Large intestine (tissue), 3 donors: ENCODE results near the gene WSCD2. TPM values are rescaled to one million over a fixed set of nuclear protein-coding genes. Genes with fewer than 3 reads are reported as not detected.

Experiments
- DNase-seq, 2 donors: peaks; one replicate each; pipeline versions ENCODE4 v3.0.0 to v3.0.0-alpha.2; 2013
- H3K27ac ChIP-seq: one replicate; pipeline ENCODE4 v1.5.1; 2013; ENCODE audit warnings: low read length
- H3K27me3 ChIP-seq: 2 replicates; pipeline ENCODE4 v1.6.1; 2013; ENCODE audit warnings: low read length; ENCODE audit not compliant: control insufficient read depth, insufficient read depth
- H3K36me3 ChIP-seq: 2 replicates; pipeline ENCODE4 v1.6.1; 2013; ENCODE audit warnings: low read length; ENCODE audit not compliant: control insufficient read depth, insufficient read depth
- H3K4me1 ChIP-seq: one replicate; pipeline ENCODE4 v1.6.1; 2013; ENCODE audit warnings: low read length; ENCODE audit not compliant: control insufficient read depth, insufficient read depth
- H3K4me3 ChIP-seq: one replicate; pipeline ENCODE4 v1.5.1; 2013; ENCODE audit warnings: low read length
- H3K9me3 ChIP-seq: one replicate; pipeline ENCODE4 v1.6.1; 2013; ENCODE audit warnings: mild to moderate bottlenecking, low read depth, low read length, moderate library complexity; ENCODE audit not compliant: control insufficient read depth
- WGBS: methylation state at CpG from one replicate; pipeline ENCODE4 v1.1.5; 2013; ENCODE audit warnings: low lambda C conversion rate; ENCODE audit not compliant: insufficient coverage; 5-methylcytosine and 5-hydroxymethylcytosine counted together
- polyA plus RNA-seq: library from polyadenylated mRNA; unstranded; fragments of 120-200 nt; gene quantifications from one replicate; pipeline ENCODE4 v1.2.1, GENCODE V29; 2013

Gene WSCD2
- polyA plus RNA-seq, 1 donor: 1.5 TPM

DNA sequence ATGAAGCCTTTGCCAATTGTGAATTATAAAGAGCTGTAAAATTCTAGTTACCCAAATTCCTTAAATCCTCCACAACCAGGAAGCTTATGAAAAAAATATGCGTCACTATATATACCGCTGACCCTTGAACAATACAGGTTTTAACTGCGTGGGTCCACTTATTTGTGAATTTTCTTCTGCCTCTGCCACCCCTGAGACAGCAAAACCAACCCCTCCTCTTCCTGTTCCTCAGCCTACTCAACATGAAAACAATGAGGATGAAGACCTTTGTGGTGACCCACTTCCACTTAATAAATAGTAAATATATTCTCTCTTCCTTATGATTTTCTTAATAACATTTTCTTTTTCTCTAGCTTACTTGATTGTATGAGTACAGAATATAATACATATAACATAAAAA is 167.9 kb downstream of the WSCD2 start:
- Histone ChIP-seq H3K4me3 (no peak overlapping the region), H3K27ac (no peak overlapping the region), H3K4me1 (no peaks in the 10 kb centered on the region), H3K9me3 (no peaks in the 10 kb centered on the region), H3K36me3 (no peaks in the 10 kb centered on the region), H3K27me3 (no peaks in the 10 kb centered on the region)
- 86% methylated on average over 2 of the region's 3 CpGs for WGBS
- no peak for DNase-seq

- Histone ChIP-seq H3K9me3 (no peaks in the 10 kb centered on the region), H3K27me3 (no peaks in the 10 kb centered on the region), H3K4me1 (no peaks in the 10 kb centered on the region), H3K27ac (no peak overlapping the region), H3K36me3 (no peaks in the 10 kb centered on the region), H3K4me3 (no peak overlapping the region)
- no peak for DNase-seq
- WGBS: no CpG with 5 or more reads among the region's 2 CpGs
Observed at GRCh38 chr12:108297424-108297823, 168.3 kb downstream of the WSCD2 start.

DNA sequence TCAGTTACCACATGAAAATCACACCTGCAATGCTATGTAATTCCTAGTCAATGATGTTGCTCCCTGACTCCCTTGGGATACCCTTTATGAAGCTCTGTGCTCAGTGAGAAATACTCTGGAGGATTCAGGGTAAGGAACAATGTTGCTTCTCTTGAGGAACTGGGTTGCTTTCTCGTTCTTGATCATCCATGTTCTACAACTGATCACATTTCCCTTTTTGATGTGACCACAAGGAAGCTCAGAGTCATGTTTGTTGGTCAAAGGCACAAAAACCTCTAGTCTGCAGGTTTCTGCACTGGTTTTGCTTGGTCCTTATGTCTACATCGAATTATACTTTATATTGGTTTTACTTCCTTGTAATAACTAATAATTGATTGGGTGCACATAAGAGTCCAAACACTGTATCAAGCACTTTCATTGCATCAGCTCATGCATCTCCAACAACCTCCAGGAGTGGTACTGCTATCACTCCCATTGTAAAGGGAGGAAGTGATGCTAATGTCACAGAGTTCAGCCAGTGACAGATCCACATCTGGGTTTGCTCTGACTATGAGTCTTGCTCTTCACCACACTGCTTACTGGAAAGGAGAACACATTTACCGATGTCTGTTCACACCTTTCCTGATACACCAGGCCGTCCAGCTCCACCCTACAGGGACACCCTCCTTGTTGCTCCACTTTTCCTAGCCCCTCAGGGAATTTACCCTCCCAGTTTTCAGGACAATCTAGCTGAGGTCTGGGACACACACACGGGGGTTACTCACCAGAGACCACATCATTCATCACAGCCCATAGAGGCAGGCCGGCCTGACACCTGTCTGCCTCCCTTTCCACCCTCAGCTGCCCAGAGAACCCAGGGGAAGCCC is 169.0 kb downstream of the WSCD2 start:
- WGBS: no CpG with 5 or more reads among the region's 6 CpGs
- H3K27me3 ChIP-seq: peaks cover 2% of the 10 kb centered on the region
- no peaks in the 10 kb centered on the region for H3K9me3 ChIP-seq
- H3K4me3 ChIP-seq: no peak overlapping the region
- H3K36me3 ChIP-seq: no peaks in the 10 kb centered on the region
- no peak overlapping the region for H3K27ac ChIP-seq
- DNase-seq: no peak
- no peaks in the 10 kb centered on the region for H3K4me1 ChIP-seq

DNA sequence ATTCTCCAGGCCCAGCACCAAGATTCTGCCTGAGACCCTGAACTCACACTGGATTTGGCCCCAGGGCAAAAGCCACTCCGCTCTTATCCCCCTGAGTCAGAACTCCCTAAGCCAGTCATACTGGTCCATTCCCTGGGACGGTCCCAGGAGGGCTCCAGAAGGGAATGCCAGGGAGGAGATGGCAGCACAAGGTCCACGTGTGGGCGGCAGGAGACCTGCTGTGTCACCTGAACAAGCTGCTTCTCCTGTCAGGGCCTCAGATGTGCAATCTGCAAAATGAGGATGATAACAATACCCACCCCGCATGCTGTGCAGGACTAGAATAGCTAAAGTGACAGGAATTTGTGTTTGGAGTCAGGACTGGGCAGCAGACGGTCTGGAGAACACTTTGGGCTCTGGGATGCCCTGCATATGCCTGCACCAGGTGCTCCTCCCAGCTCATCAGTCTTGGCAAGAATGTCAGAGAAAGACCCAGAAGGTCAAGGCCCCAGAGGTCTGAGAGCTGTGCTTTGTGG is 169.7 kb downstream of the WSCD2 start:
- WGBS: no CpG with 5 or more reads among the region's 6 CpGs
- Histone ChIP-seq H3K27ac (no peak overlapping the region), H3K4me3 (no peak overlapping the region), H3K9me3 (no peaks in the 10 kb centered on the region), H3K36me3 (no peaks in the 10 kb centered on the region), H3K4me1 (no peaks in the 10 kb centered on the region), H3K27me3 (peaks cover 2% of the 10 kb centered on the region)
- no peak for DNase-seq

- no peaks in the 10 kb centered on the region for H3K9me3 ChIP-seq
- no peak overlapping the region for H3K4me3 ChIP-seq
- H3K4me1 ChIP-seq: no peaks in the 10 kb centered on the region
- peaks cover 2% of the 10 kb centered on the region for H3K27me3 ChIP-seq
- H3K36me3 ChIP-seq: no peaks in the 10 kb centered on the region
- DNase-seq: no peak
- no peak overlapping the region for H3K27ac ChIP-seq
- 50% methylated on average over 1 of the region's 4 CpGs for WGBS
Observed at GRCh38 chr12:108299516-108299915, 170.4 kb downstream of the WSCD2 start.

Other genes starting within 250 kb of the WSCD2 start
- 3.4 TPM for gene CMKLR1, start 210.0 kb downstream of the WSCD2 start, polyA plus RNA-seq